Uterus (tissue), 4 donors: Measurements from ENCODE around the gene SYNGR2. TPM values are rescaled to one million over a fixed set of nuclear protein-coding genes. Genes with fewer than 3 reads are reported as not detected.
A peak's percentile ranks its signal among the peaks of the same experiment; 100 is the strongest.

Experiments used
- DNase-seq, 2 donors: peaks; one replicate each; pipeline ENCODE4 v3.0.0-alpha.2; 2019 to 2020
- H3K27ac ChIP-seq, 2 donors: fragments of 200-600 bp; sonication (generic); 1 replicate in 1 of 2; 2 replicates in 1 of 2; pipeline ENCODE4 v1.5.1; 2016 to 2018
- H3K27me3 ChIP-seq, 2 donors: fragments of 200-600 bp; sonication (generic); one replicate each; pipeline ENCODE4 v1.5.1; 2018 to 2019; ENCODE audit warnings: control low read depth in 1 of 2
- H3K36me3 ChIP-seq, 2 donors: fragments of 200-600 bp; sonication (generic); one replicate each; pipeline ENCODE4 v1.5.1; 2019; ENCODE audit warnings: control low read depth in 1 of 2
- H3K4me1 ChIP-seq, 2 donors: fragments of 200-600 bp; sonication (generic); one replicate each; pipeline ENCODE4 v1.5.1; 2018 to 2019; ENCODE audit warnings: control low read depth in 1 of 2
- H3K4me3 ChIP-seq, 2 donors: fragments of 200-600 bp; sonication (generic); 1 replicate in 1 of 2; 2 replicates in 1 of 2; pipeline ENCODE4 v1.5.1; 2018 to 2019; ENCODE audit warnings: mild to moderate bottlenecking in 1 of 2
- H3K9me3 ChIP-seq, 2 donors: fragments of 200-600 bp; sonication (generic); one replicate each; pipeline ENCODE4 v1.5.1; 2019; ENCODE audit warnings: control low read depth in 1 of 2
- POLR2A ChIP-seq, 2 donors: fragments of 450-650 bp; IDR thresholded peaks; one replicate each; pipeline ENCODE4 v1.6.1; 2016; ENCODE audit warnings: antibody characterized with exemption in 2 of 2, mild to moderate bottlenecking in 1 of 2, moderate library complexity in 1 of 2
- intact Hi-C: fragments of 100-400 bp; cut with DNase I; formaldehyde crosslinking; loops from one replicate; pipeline ENCODE4 v1.15.1; 2023; ENCODE audit warnings: low total_unique reads
- total RNA-seq, 4 donors: library from RNA; depleted of rRNA in 3 of 4; stranded (reverse); fragments of >200 nt in 3 of 4; gene quantifications; one replicate each; pipeline versions ENCODE4 v1.1.0 to v1.2.4, GENCODE V29; 2014 to 2023
- TF ChIP-seq, protein P1 (sequence below), 4 experiments: fragments of 200-600 bp in 2 of 4; fragments of 450-650 bp in 2 of 4; sonication (generic) in 2 of 4; IDR thresholded peaks; one replicate each; pipeline ENCODE4 v1.5.1; 2016 to 2019; ENCODE audit warnings: antibody characterized with exemption in 4 of 4, mild to moderate bottlenecking in 2 of 4, moderate library complexity in 1 of 4
- donor health status: DM: yes; HTN: yes; CAD: no.

Gene SYNGR2
- total RNA-seq, 4 donors from 2014 or later = 16.7 to 83.2 (median 49.1) TPM

DNA sequence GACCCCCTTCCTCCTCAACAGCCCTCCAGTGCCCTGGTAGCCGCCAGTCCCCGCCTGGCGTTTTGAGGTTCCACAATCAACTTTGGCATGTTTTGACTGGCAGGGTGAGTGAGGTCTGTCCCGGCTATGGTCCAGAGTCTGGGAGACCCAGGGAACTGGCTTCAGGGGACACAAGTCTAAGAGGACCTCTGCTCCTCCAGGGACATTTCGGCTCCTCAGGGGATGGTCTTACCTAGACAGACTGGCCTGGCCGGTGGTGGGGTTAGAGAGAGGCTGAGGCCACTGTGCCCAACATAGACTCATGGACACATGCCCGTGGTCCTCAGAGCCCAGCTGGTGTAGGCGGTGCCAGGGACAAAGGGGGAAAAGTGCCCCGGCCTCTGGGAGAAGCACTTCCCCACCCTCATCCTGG is 35.6 kb upstream of the SYNGR2 start:
- Histone ChIP-seq H3K27me3 (peaks cover 0 to 8% of the 10 kb centered on the region in 2 donors), H3K36me3 (no peaks in the 10 kb centered on the region), H3K9me3 (no peaks in the 10 kb centered on the region), H3K4me3 (no peak overlapping the region), H3K4me1 (peaks cover 0 to 11% of the 10 kb centered on the region in 2 donors), H3K27ac (no peak overlapping the region)
- no peak for TF ChIP-seq POLR2A (IDR thresholded peaks at IDR 0.05)
- TF ChIP-seq, protein P1, sequence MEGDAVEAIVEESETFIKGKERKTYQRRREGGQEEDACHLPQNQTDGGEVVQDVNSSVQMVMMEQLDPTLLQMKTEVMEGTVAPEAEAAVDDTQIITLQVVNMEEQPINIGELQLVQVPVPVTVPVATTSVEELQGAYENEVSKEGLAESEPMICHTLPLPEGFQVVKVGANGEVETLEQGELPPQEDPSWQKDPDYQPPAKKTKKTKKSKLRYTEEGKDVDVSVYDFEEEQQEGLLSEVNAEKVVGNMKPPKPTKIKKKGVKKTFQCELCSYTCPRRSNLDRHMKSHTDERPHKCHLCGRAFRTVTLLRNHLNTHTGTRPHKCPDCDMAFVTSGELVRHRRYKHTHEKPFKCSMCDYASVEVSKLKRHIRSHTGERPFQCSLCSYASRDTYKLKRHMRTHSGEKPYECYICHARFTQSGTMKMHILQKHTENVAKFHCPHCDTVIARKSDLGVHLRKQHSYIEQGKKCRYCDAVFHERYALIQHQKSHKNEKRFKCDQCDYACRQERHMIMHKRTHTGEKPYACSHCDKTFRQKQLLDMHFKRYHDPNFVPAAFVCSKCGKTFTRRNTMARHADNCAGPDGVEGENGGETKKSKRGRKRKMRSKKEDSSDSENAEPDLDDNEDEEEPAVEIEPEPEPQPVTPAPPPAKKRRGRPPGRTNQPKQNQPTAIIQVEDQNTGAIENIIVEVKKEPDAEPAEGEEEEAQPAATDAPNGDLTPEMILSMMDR (IDR thresholded peaks at IDR 0.05) = no peak
- intact Hi-C loops = no loop called here
- DNase-seq = no peak

DNA sequence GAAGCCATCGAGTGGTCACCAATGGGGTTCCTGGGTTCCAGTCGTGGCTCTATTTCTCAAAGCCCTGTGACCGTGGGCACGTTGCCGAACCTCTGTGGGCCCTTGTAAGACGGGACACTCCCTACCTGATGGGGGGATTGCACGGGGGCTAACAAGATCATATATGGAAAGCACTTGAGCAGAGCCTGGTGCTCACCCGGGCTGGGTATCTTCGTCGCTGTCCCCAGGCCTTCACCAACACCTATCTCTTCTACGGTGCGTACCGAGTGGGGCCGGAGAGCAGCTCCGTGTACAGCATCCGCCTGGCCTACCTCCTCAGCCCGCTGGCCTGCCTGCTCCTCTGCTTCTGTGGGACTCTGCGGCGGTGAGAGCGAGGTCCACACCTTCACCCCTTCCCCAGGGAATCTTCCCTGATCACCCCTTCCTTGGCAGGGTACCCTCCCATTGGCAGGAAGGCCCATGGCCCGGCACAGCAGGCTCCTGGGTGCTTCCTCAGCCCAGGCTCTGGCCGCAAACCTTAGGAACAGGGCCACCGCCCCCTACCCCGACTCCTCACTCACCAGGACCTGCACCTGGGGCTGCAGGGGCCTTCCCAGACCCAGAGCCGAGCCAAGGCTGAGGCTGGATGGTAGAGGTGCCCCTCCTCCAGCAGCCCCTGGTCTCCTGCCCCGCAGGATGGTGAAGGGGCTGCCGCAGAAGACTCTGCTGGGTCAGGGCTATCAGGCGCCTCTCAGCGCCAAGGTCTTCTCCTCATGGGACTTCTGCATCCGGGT is 35.0 kb upstream of the SYNGR2 start:
- no peak for DNase-seq
- Histone ChIP-seq H3K4me3 (no peak overlapping the region), H3K27me3 (peaks cover 0 to 2% of the 10 kb centered on the region in 2 donors), H3K27ac (no peak overlapping the region), H3K36me3 (no peaks in the 10 kb centered on the region), H3K9me3 (no peaks in the 10 kb centered on the region), H3K4me1 (peaks cover 0 to 8% of the 10 kb centered on the region in 2 donors)
- no peak for TF ChIP-seq POLR2A (IDR thresholded peaks at IDR 0.05)
- TF ChIP-seq, protein P1 (IDR thresholded peaks at IDR 0.05) = no peak
- intact Hi-C loops = no loop called here

DNA sequence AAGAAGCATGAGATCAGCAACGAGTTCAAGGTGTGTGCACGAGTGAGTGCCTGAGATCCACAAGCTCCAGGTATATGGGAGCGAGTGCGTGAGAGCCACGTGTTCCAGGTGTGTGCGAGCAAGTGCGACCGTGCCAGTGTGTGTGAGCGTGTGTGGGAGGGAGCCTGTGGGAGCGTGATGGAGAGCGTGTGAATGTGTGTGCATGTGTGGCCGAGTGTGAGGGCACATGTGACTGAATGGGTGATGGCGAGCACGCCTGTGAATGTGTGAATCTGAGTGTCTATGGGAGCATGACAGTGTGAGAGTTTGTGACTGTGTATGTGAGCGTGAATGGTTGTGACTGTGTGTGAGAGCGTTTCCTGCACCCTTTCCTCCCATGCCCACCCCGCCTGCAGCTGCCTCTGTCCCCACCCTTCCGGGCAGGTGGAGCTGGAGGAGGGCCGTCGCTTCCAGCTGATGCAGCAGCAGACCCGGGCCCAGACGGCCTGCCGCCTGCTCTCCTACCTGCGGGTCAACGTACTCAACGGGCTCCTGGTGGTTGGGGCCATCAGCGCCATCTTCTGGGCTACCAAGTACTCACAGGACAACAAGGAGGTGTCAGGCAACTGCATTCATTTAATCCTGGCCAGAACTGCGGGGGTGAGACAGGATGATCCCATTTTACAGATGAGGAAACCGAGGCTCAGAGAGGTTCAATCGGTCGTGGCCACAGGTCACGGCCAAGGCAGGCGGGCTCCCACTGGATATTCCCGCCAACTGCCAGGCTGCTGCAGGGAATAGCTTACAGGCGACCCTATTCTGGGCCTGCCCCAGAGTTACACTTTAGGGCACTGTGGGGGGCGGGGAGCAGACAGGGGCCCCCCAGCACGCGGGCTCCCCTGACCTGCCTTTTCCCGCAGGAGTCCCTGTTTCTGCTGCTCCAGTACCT is 34.1 kb upstream of the SYNGR2 start:
- TF ChIP-seq, protein P1 (IDR thresholded peaks at IDR 0.05) = peak in 3 of 4 experiments; percentile 7 to 39 (median 31)
- TF ChIP-seq POLR2A (IDR thresholded peaks at IDR 0.05) = no peak
- DNase-seq = no peak
- H3K36me3 ChIP-seq = no peaks in the 10 kb centered on the region
- H3K27me3 ChIP-seq = no peaks in the 10 kb centered on the region
- H3K27ac ChIP-seq = no peak overlapping the region
- H3K9me3 ChIP-seq = no peaks in the 10 kb centered on the region
- intact Hi-C loops = no loop called here
- H3K4me3 ChIP-seq = no peak overlapping the region
- H3K4me1 ChIP-seq = peaks cover 0 to 1% of the 10 kb centered on the region in 2 donors

DNA sequence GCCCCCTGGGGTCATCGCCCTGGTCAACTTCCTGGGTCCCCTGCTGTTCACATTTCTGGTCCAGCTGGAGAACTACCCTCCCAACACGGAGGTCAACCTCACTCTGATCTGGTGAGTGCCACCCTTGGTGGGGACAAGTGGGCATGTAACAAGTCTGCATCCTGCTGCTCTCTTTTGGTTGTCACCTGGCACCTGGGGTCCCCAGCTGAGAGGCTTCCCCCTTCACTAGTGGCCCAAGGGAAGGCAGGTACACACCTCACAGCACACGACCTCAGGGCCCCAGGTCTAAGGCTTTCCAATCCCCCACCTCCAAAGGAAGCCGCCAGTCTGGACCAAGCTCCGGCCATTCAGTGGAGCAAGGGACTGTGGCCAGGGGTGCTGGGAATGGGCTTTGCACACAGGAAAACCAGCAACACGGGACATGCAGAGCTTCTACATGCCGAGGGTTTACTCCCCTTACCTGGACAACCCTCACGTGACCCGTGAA is 33.4 kb upstream of the SYNGR2 start:
- Histone ChIP-seq H3K4me1 (no peaks in the 10 kb centered on the region), H3K27ac (no peak overlapping the region), H3K36me3 (no peaks in the 10 kb centered on the region), H3K9me3 (no peaks in the 10 kb centered on the region), H3K4me3 (no peak overlapping the region), H3K27me3 (no peaks in the 10 kb centered on the region)
- TF ChIP-seq, protein P1 (IDR thresholded peaks at IDR 0.05) = no peak
- TF ChIP-seq POLR2A (IDR thresholded peaks at IDR 0.05) = no peak
- no peak for DNase-seq
- intact Hi-C loops = no loop called here
